ENCODE data around the gene FBN1.
A peak's percentile ranks its signal among the peaks of the same experiment; 100 is the strongest.

The FBN1 gene

DNA sequence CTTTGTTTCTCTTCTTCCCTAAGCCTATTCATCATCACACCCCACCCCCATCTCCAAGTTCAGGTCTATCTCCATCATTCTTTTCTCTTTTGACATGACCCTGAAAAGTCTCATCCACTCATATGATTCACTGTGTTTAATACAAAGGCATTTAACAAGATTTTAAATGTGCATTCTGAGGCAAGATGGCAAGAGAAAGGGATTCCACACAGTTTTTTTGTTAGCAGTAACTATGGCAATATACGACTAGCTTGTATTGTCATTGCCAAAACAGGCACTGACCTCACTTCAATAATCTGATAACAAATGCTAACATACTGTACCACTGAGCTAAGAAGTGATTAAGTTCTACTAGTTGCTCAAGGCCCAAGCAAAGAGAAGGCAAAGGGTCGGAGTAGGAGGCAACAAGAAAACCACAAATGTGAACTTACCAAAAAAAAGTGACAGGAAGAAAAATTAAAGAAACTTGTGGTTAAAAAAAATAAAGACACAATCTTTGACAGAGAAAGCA is 53.2 kb downstream of the FBN1 start:
- TF ChIP-seq, protein P1, sequence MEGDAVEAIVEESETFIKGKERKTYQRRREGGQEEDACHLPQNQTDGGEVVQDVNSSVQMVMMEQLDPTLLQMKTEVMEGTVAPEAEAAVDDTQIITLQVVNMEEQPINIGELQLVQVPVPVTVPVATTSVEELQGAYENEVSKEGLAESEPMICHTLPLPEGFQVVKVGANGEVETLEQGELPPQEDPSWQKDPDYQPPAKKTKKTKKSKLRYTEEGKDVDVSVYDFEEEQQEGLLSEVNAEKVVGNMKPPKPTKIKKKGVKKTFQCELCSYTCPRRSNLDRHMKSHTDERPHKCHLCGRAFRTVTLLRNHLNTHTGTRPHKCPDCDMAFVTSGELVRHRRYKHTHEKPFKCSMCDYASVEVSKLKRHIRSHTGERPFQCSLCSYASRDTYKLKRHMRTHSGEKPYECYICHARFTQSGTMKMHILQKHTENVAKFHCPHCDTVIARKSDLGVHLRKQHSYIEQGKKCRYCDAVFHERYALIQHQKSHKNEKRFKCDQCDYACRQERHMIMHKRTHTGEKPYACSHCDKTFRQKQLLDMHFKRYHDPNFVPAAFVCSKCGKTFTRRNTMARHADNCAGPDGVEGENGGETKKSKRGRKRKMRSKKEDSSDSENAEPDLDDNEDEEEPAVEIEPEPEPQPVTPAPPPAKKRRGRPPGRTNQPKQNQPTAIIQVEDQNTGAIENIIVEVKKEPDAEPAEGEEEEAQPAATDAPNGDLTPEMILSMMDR (IDR thresholded peaks at IDR 0.05), result no peak
- Histone ChIP-seq H3K27ac (peak overlapping the region in 1 of 2 donors; percentile 2), H3K4me3 (no peak overlapping the region)
- no peak for DNase-seq (ENCODE audit: low spot score)

DNA sequence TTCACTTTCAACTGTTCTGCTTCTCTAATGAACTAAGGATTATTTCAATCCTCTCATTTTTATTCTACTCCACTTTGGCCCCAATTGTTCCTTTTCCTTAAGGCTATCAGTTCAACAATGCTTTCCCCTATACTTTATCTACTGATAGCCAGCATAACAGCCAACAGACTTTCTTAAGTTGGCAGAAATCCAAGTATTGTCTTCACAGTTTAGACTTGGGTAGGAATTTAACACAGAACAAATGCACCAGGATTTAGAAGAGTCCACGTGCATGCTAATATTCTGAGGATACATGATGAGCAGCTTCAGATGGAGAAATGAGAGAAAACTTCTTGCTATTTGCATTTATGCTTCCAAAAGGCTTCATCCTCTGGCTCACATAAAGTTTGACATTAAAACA is 54.8 kb downstream of the FBN1 start:
- Histone ChIP-seq H3K4me3 (no peak overlapping the region), H3K27ac (no peak overlapping the region)
- DNase-seq (ENCODE audit: low spot score), result no peak
- TF ChIP-seq, protein P1 (IDR thresholded peaks at IDR 0.05), result no peak

DNA sequence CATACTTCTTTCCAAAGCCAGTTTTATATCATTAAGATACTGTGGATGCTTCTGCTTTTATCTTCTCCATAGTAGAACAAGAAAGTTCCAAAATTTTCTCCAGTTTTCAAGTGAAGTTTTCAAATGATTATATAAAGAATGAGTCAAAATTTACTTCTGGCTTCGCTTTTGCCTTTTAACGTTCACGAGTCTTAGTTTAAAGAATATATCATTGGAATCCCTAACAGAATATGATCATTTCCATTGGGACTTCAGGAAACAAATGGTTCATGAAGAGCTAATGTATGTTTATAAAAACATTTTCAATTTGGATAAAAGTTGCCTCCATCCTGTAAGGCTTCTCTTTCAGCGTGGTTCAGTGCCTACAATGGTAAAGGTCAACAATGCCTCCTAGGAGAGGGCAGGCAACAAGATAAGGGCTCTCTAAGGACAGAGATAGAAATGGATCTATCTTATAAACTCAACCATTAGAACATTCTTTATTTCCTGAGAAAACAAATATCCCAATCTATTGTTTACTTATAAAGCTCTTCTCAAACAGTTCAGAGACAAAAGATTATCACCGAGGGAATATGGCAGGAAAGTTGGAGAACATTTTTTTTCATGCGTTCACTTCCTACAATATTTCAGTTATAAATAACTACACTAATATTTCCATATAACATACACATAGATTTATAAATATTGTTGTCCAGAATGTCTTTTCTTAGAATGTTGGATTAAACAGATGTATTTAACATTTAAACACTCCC is 60.5 kb downstream of the FBN1 start:
- DNase-seq (ENCODE audit: low spot score), result no peak
- peak overlapping the region in 1 of 2 donors; percentile 1 for H3K27ac ChIP-seq
- H3K4me3 ChIP-seq, result no peak overlapping the region
- TF ChIP-seq, protein P1 (IDR thresholded peaks at IDR 0.05), result no peak

DNA sequence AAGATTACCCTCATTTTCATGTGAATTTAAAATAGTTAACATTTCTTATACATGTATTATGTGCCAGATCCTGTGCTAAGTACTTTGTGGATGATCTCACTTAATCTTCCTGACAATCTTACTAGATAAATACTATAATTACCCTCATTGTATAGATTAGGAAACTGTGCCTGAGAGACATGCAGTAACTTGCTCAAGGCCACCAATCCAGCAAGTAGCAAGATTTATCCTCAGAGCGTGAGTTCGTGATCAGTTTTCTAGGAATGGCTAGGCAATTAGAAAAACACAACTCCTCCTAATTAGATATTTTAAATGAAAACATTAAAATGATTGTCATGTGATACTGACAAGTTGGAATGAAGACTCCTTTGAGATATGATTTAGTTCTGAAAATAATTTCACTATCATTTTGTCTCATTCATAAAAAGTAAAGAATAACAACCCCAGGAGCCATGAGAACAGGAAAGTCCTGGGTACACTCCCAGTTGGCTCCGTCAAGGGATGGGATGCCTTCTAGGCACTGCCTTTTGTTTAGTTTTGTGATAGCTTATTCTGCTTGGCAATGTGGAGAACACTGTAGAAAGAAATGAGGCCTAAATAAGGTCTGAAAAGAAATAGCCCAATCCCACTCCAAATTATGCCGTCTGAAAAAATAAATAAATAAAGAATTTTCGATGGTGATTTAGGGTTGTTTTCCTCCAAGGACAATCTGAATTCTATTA is 61.3 kb downstream of the FBN1 start:
- DNase-seq (ENCODE audit: low spot score), result no peak
- H3K4me3 ChIP-seq, result no peak overlapping the region
- TF ChIP-seq, protein P1 (IDR thresholded peaks at IDR 0.05), result no peak
- H3K27ac ChIP-seq, result peak overlapping the region; percentile 7 to 13

DNA sequence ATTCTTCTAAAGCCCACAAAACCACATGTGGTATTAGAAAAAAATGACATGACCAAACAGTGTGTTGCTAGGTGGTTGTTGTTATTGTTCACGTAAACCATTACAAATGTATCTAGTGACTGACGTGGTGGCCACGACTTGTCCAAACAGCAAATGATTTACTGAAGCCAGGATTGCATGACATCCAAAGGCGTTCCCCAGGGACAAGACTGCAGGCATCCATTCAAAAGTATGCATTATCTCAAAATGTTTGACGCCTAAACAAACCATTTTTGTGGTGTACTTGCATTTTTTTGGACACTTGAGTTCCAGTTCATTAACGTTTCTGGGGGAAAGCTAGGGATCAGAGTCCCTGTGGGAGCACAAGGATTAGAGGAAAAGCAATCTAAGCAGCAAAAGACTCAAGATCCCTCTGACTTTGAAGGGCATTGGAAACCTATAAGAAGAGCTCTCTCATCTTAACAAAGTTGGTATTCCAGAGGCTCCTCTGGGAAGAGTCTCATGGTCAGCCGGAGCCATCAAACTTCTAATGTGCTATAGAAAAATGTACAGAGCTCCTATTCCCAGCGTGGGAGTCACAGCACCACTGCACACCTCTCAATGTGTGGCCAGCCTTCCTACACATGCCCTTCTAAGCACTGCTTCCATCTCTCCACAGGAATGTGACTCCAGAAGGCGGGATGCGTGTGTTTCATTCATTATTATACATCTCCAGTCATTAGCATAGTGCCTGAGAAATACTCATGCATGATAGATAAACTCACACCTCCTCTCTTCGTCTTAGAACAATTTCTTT is 62.9 kb downstream of the FBN1 start:
- Histone ChIP-seq H3K27ac (peak overlapping the region in 1 of 2 donors; percentile 43), H3K4me3 (no peak overlapping the region)
- no peak for DNase-seq (ENCODE audit: low spot score)
- TF ChIP-seq, protein P1 (IDR thresholded peaks at IDR 0.05), result no peak

DNA sequence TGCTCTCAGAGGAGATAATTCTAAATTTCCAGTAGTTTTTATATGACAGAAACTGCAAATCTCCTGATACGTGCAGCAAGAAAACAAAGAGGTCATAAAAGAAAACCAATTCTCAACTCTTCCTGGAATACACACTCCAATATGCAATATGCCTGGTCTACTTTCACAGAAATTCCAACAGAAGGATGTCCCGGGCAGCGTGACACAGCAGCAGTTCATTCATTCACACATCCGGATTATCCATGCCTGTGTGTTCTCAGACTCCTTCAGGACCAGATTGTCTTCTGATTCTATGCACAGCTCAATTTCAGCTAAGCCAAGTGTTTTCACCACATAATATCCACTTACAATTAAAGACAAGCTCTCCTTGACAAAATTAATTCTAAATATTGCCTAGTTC is 64.3 kb downstream of the FBN1 start:
- Histone ChIP-seq H3K27ac (peak overlapping the region in 1 of 2 donors; percentile 71), H3K4me3 (no peak overlapping the region)
- DNase-seq (ENCODE audit: low spot score), result no peak
- TF ChIP-seq, protein P1 (IDR thresholded peaks at IDR 0.05), result no peak
